Naive B cell (primary cell): ENCODE data around the gene LYST. TPM values are rescaled to one million over a fixed set of nuclear protein-coding genes. Genes with fewer than 3 reads are reported as not detected.
A peak's percentile ranks its signal among the peaks of the same experiment; 100 is the strongest.
"Not testable (repeated sequence)": the region's sequence is repeated elsewhere in the genome, so short reads cannot be mapped to it uniquely, and the experiment has no call there.

Experiments
- ATAC-seq, 2 donors: fragments of 150-1000 bp; cut with Tn5 transposase; 2 replicates each; pipeline ENCODE4 v1.10.0; 2021; ENCODE audit warnings: low read depth in 2 of 2, mild to moderate bottlenecking in 2 of 2, moderate library complexity in 2 of 2
- DNase-seq: peaks from one replicate; pipeline ENCODE4 v3.0.0; 2022
- H3K27ac Mint-ChIP-seq, 6 donors: one replicate each; pipeline ENCODE4 v1.8.0; 2020 to 2022; ENCODE audit warnings: mild to moderate bottlenecking in 6 of 6, mixed read lengths in 6 of 6, moderate library complexity in 5 of 6, inconsistent platforms in 2 of 6
- H3K27me3 Mint-ChIP-seq, 3 donors: one replicate each; pipeline ENCODE4 v1.8.0; 2021 to 2022; ENCODE audit warnings: mixed read lengths in 3 of 3, mild to moderate bottlenecking in 1 of 3
- H3K36me3 Mint-ChIP-seq, 2 donors: one replicate each; pipeline ENCODE4 v1.8.0; 2020 to 2022; ENCODE audit warnings: mixed read lengths in 2 of 2, inconsistent platforms in 1 of 2, mild to moderate bottlenecking in 1 of 2
- H3K4me1 Mint-ChIP-seq, 3 donors: one replicate each; pipeline ENCODE4 v1.8.0; 2020 to 2022; ENCODE audit warnings: mixed read lengths in 3 of 3, inconsistent platforms in 1 of 3, mild to moderate bottlenecking in 1 of 3, moderate library complexity in 1 of 3
- H3K4me3 Mint-ChIP-seq, 8 donors: one replicate each; pipeline ENCODE4 v1.8.0; 2020 to 2022; ENCODE audit warnings: mild to moderate bottlenecking in 8 of 8, mixed read lengths in 8 of 8, moderate library complexity in 8 of 8, inconsistent platforms in 2 of 8
- H3K9me3 Mint-ChIP-seq, 7 donors: one replicate each; pipeline ENCODE4 v1.8.0; 2020 to 2022; ENCODE audit warnings: mixed read lengths in 7 of 7, mild to moderate bottlenecking in 5 of 7, inconsistent platforms in 2 of 7, moderate library complexity in 1 of 7
- polyA plus RNA-seq, 6 donors: library from polyadenylated mRNA; unstranded; fragments of 300-500 nt; fragmentation: Illumina TruSeq; gene quantifications; one replicate each; pipeline ENCODE4 v1.2.3, GENCODE V29; 2021; ENCODE audit warnings: low read depth in 6 of 6

Gene LYST
- polyA plus RNA-seq, 6 donors from 2014 or later: 50.1 to 71.6 (median 65.3) TPM

GRCh38 chr1:235657747-235658526 is 208.8 kb downstream of the LYST start:
- no peaks in the 10 kb centered on the region for H3K4me1 Mint-ChIP-seq
- peaks cover 18 to 29% (median 22%) of the 10 kb centered on the region in 3 donors for H3K27me3 Mint-ChIP-seq
- peak overlapping the region in 2 of 6 donors; percentile 33 to 65 for H3K27ac Mint-ChIP-seq
- ATAC-seq (no peak), DNase-seq (no peak)
- peaks cover 2 to 21% (median 6%) of the 10 kb centered on the region in 7 donors for H3K9me3 Mint-ChIP-seq
- peaks cover 8 to 10% of the 10 kb centered on the region in 2 donors for H3K36me3 Mint-ChIP-seq
- H3K4me3 Mint-ChIP-seq: no peak overlapping the region

- Mint-ChIP-seq H3K27me3 (peaks cover 24 to 36% (median 29%) of the 10 kb centered on the region in 3 donors), H3K36me3 (peaks cover 8 to 10% of the 10 kb centered on the region in 2 donors), H3K4me3 (no peak overlapping the region), H3K9me3 (peaks cover 2 to 24% (median 6%) of the 10 kb centered on the region in 7 donors), H3K4me1 (no peaks in the 10 kb centered on the region), H3K27ac (no peak overlapping the region)
- DNase-seq (no peak), ATAC-seq (no peak)
Measured at GRCh38 chr1:235657269-235657668, 209.4 kb downstream of the LYST start.

GRCh38 chr1:235652364-235652763 is 214.3 kb downstream of the LYST start:
- ATAC-seq (no peak), DNase-seq (no peak)
- Mint-ChIP-seq H3K4me1 (peaks cover 12 to 20% (median 18%) of the 10 kb centered on the region in 3 donors), H3K4me3 (peak overlapping the region in 1 of 8 donors; percentile 23), H3K9me3 (peaks cover 2 to 24% (median 6%) of the 10 kb centered on the region in 7 donors), H3K27ac (no peak overlapping the region), H3K27me3 (peaks cover 42 to 70% (median 58%) of the 10 kb centered on the region in 3 donors), H3K36me3 (peaks cover 0 to 8% of the 10 kb centered on the region in 2 donors)

GRCh38 chr1:235651170-235651806 is 215.4 kb downstream of the LYST start:
- Mint-ChIP-seq H3K4me3 (peak overlapping the region; percentile 45 to 88 (median 72)), H3K27ac (peak overlapping the region in 1 of 6 donors; percentile 4), H3K4me1 (peaks cover 12 to 20% (median 18%) of the 10 kb centered on the region in 3 donors), H3K36me3 (no peaks in the 10 kb centered on the region), H3K9me3 (peaks cover 0 to 24% (median 6%) of the 10 kb centered on the region in 7 donors), H3K27me3 (peaks cover 53 to 75% (median 69%) of the 10 kb centered on the region in 3 donors)
- DNase-seq (no peak), ATAC-seq (no peak)

GRCh38 chr1:235650341-235651169 is 216.2 kb downstream of the LYST start:
- Mint-ChIP-seq H3K4me1 (peaks cover 12 to 20% (median 18%) of the 10 kb centered on the region in 3 donors), H3K9me3 (peaks cover 0 to 24% (median 6%) of the 10 kb centered on the region in 7 donors), H3K27ac (peak overlapping the region in 3 of 6 donors; percentile 4 to 34 (median 9)), H3K36me3 (no peaks in the 10 kb centered on the region), H3K4me3 (peak overlapping the region; percentile 45 to 88 (median 72)), H3K27me3 (peaks cover 53 to 79% (median 75%) of the 10 kb centered on the region in 3 donors)
- DNase-seq: no peak
- ATAC-seq: peak; percentile 18 to 32

GRCh38 chr1:235649368-235650163 is 217.1 kb downstream of the LYST start, which contains the start of gene GNG4:
GNG4 (minus strand) TSS chr1:235649784; CDS start chr1:235583838, 65,946 bp downstream.
- H3K9me3 Mint-ChIP-seq: peaks cover 0 to 18% (median 6%) of the 10 kb centered on the region in 7 donors
- peak within 1 kb of the TSS; percentile 72 to 95 (median 90) for H3K4me3 Mint-ChIP-seq
- peaks cover 12 to 20% (median 18%) of the 10 kb centered on the region in 3 donors for H3K4me1 Mint-ChIP-seq
- peak; percentile 21 for DNase-seq
- H3K27ac Mint-ChIP-seq: peak within 1 kb of the TSS in 4 of 6 donors; percentile 4 to 92 (median 39)
- peaks cover 52 to 84% (median 78%) of the 10 kb centered on the region in 3 donors for H3K27me3 Mint-ChIP-seq
- H3K36me3 Mint-ChIP-seq: no peaks in the 10 kb centered on the region
- peak; percentile 53 to 56 for ATAC-seq

GRCh38 chr1:235648954-235649367 is 217.7 kb downstream of the LYST start:
- Mint-ChIP-seq H3K27ac (peak overlapping the region in 3 of 6 donors; percentile 4 to 92 (median 8)), H3K9me3 (peaks cover 0 to 12% (median 6%) of the 10 kb centered on the region in 7 donors), H3K27me3 (peaks cover 55 to 84% (median 79%) of the 10 kb centered on the region in 3 donors), H3K4me1 (peaks cover 12 to 20% (median 18%) of the 10 kb centered on the region in 3 donors), H3K36me3 (no peaks in the 10 kb centered on the region), H3K4me3 (peak overlapping the region; percentile 61 to 95 (median 90))
- DNase-seq (peak; percentile 29), ATAC-seq (peak; percentile 69 to 73)

GRCh38 chr1:235648407-235648907 is 218.2 kb downstream of the LYST start:
- H3K36me3 Mint-ChIP-seq: peaks cover 0 to 4% of the 10 kb centered on the region in 2 donors
- ATAC-seq (no peak), DNase-seq (no peak)
- H3K4me3 Mint-ChIP-seq: peak overlapping the region; percentile 61 to 95 (median 90)
- peaks cover 12 to 20% (median 18%) of the 10 kb centered on the region in 3 donors for H3K4me1 Mint-ChIP-seq
- peaks cover 57 to 84% (median 79%) of the 10 kb centered on the region in 3 donors for H3K27me3 Mint-ChIP-seq
- H3K27ac Mint-ChIP-seq: peak overlapping the region in 2 of 6 donors; percentile 47 to 92
- peaks cover 0 to 9% (median 4%) of the 10 kb centered on the region in 7 donors for H3K9me3 Mint-ChIP-seq

- H3K4me1 Mint-ChIP-seq: peaks cover 12 to 27% (median 24%) of the 10 kb centered on the region in 3 donors
- H3K27me3 Mint-ChIP-seq: peaks cover 53 to 84% (median 79%) of the 10 kb centered on the region in 3 donors
- H3K27ac Mint-ChIP-seq, DNase-seq, H3K9me3 Mint-ChIP-seq, ATAC-seq: not testable (repeated sequence)
- H3K4me3 Mint-ChIP-seq: peak overlapping the region in 2 of 8 donors; percentile 22 to 62
- H3K36me3 Mint-ChIP-seq: peaks cover 0 to 11% of the 10 kb centered on the region in 2 donors
Measured at GRCh38 chr1:235647537-235647936, 219.2 kb downstream of the LYST start.

GRCh38 chr1:235646463-235646862 is 220.2 kb downstream of the LYST start:
- Mint-ChIP-seq H3K36me3 (peaks cover 0 to 18% of the 10 kb centered on the region in 2 donors), H3K27me3 (peaks cover 60 to 83% (median 82%) of the 10 kb centered on the region in 3 donors), H3K4me3 (no peak overlapping the region), H3K9me3 (peaks cover 0 to 4% (median 0%) of the 10 kb centered on the region in 7 donors), H3K27ac (no peak overlapping the region), H3K4me1 (peaks cover 19 to 36% (median 34%) of the 10 kb centered on the region in 3 donors)
- no peak for DNase-seq
- no peak for ATAC-seq

- peaks cover 55 to 80% (median 75%) of the 10 kb centered on the region in 3 donors for H3K27me3 Mint-ChIP-seq
- H3K9me3 Mint-ChIP-seq: peaks cover 0 to 4% (median 0%) of the 10 kb centered on the region in 7 donors
- ATAC-seq: no peak
- peaks cover 11 to 27% (median 26%) of the 10 kb centered on the region in 3 donors for H3K4me1 Mint-ChIP-seq
- no peak for DNase-seq
- peak overlapping the region in 1 of 8 donors; percentile 25 for H3K4me3 Mint-ChIP-seq
- H3K27ac Mint-ChIP-seq: no peak overlapping the region
- H3K36me3 Mint-ChIP-seq: peaks cover 0 to 18% of the 10 kb centered on the region in 2 donors
Measured at GRCh38 chr1:235644693-235645305, 221.9 kb downstream of the LYST start.
